ENCODE data around the gene NEIL3.

The NEIL3 gene, protein sequence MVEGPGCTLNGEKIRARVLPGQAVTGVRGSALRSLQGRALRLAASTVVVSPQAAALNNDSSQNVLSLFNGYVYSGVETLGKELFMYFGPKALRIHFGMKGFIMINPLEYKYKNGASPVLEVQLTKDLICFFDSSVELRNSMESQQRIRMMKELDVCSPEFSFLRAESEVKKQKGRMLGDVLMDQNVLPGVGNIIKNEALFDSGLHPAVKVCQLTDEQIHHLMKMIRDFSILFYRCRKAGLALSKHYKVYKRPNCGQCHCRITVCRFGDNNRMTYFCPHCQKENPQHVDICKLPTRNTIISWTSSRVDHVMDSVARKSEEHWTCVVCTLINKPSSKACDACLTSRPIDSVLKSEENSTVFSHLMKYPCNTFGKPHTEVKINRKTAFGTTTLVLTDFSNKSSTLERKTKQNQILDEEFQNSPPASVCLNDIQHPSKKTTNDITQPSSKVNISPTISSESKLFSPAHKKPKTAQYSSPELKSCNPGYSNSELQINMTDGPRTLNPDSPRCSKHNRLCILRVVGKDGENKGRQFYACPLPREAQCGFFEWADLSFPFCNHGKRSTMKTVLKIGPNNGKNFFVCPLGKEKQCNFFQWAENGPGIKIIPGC

GRCh38 chr4:177309522-177310371 lies at the start of gene NEIL3:
Gene NEIL3 (plus strand): TSS chr4:177309874. CDS start chr4:177309954, 80 bp downstream.
- peak in 13 of 14 donors; percentile 24 to 84 (median 68) for DNase-seq

DNA sequence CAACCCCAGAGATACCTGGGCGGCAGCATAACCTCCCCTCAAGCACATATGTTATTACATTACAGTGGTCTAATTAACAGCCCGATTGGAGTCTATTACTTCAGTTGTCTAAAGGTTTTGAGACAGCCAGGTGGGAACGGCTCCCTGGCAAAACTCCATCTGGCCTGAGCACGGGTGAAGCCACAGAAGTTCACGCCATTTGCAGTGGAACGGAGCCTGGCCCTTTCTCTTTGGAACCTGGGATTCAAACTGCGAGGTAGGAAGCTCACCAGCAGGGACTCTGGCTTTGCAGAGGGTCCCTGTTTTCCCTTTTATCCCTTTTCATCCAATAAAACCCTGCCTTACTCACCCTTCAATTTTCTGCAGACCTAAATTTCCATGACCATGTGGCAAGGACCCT lies 45.9 kb upstream of the NEIL3 start:
- peak in 3 of 14 donors; percentile 6 to 80 (median 26) for DNase-seq

- DNase-seq: no peak
Measured at GRCh38 chr4:177264788-177265422, 44.8 kb upstream of the NEIL3 start.

- DNase-seq: no peak
Measured at GRCh38 chr4:177265729-177266128, 43.9 kb upstream of the NEIL3 start.

- DNase-seq: no peak
Measured at GRCh38 chr4:177266506-177266905, 43.2 kb upstream of the NEIL3 start.

- no peak for DNase-seq
Measured at GRCh38 chr4:177267911-177268310, 41.8 kb upstream of the NEIL3 start.

DNA sequence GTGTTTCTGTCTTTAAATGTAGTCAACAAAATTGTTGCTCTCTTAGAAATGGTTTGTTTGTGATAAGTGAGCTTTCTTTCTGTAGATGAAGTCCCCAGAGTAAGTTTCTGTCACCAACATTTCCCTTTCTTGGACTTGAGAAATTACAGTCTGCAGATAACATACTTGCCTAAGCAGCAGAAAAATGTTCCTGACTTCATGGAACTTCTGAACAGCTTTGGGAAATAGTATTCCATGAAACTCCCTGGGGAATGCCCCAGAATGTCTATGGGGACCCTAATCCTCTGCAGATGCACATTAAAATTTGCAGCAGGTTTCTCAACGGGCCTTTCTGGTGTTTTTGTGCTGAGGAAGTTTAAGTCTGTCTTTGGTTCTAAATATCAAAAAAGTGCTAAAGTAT lies 38.6 kb upstream of the NEIL3 start:
- DNase-seq: no peak

DNA sequence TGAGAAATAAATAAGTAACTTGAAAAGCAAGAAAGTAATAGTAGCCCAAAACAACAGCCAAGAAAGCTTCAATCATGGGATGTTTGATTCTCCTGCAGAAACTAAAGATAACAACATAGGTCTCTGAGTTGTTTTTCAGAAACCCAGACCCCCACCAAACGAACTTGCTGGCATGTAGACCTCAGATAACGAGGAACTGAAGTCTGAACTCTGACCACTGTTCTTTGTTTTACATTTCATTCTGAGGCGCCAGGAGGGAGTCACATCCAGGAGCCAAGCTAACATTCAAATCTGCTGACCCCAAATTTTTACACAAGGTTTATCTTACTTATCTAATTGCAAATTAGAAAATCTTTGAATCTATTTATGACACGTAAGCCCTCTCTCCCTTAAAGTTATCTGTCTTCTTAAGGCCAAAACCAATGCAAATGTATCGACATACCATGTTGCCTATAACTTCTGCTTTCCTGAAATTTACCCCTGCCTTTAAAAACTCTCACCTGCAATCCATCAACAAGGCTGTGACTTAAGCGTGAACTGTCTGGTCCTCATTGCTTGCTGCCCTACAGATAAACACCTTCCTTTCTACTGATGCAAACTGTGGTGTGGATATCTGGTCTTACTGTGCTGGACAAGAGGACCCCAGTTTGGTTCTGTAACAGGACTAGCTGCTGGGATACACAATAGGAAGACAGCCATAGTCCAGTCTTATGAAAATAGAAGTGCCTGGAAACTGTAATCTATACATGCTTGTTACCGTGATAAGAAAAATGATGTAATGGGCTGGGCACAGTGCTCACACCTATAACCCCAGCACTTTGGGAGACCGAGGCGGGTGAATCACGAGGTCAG lies 37.5 kb upstream of the NEIL3 start:
- DNase-seq: no peak

GRCh38 chr4:177275999-177276398 lies 33.7 kb upstream of the NEIL3 start:
- no peak for DNase-seq

DNA sequence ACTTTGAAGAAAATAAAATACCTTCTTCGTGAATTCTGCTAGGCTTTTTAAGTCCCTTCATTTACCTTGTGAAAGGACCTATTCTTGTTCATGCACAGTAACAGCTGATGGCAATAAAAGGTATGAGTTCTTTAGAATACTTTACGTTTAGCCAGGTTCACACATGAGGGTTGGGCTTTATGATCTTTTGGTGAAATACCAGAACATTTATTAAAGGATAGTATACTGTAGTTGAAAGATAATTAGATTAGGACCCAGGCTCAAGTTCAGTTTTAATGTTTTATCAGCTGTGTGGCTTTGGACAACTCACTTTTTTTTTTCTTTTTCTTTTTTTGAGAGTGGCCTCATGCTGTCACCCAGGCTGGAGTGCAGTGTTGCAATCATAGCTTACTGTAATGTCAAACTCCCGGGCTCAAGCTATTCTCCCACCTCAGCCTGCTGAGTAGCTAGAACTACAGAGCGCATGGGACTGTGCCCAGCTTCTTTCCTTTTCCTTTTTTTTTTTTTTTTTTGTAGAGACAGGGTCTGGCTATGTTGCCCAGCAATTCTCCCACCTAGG lies 28.2 kb upstream of the NEIL3 start:
- DNase-seq: no peak

GRCh38 chr4:177282284-177282835 lies 27.3 kb upstream of the NEIL3 start:
- DNase-seq: no peak

- no peak for DNase-seq
Measured at GRCh38 chr4:177283167-177283566, 26.5 kb upstream of the NEIL3 start.

- DNase-seq: no peak
Measured at GRCh38 chr4:177285953-177286352, 23.7 kb upstream of the NEIL3 start.

DNA sequence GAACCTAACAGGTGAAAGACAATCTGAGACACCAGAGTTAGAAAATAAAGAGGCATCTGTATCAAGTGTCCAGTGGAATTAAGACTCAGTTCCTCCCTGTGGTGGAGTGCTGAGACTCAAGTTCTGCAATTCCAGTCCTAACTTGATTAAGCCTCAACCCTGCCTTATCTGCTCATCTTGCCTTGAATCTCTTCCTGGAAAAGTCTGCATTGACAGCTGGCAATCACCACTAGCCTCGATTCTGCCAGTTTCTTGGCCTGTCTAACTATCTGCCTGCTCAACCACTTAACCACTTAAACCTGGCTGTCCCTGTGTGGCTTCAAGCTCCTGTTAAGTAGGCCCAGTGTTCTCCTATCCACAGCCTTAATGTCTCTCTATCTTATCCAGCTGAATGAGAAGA lies 22.4 kb upstream of the NEIL3 start:
- DNase-seq: no peak

GRCh38 chr4:177288335-177288734 lies 21.3 kb upstream of the NEIL3 start:
- DNase-seq: no peak

DNA sequence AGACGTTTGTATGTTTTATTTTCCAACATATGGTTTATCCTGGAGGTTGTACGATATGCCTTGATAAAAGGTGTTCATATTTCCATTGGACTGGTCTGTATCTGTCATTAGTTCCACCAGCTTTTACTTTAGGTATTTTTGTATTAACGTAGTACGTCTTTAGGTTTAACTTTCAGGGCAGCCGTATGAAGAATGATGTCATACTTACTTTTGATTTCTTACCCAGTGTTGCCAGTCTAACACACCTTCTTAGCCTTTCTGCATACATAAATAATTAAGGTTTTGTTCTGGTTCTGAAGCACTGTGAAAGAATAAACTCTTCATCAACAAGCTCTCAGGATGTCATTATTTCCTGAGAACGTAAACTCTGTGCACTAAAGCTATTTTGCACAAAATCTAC lies 18.9 kb upstream of the NEIL3 start:
- DNase-seq: no peak

- no peak for DNase-seq
Measured at GRCh38 chr4:177292171-177292570, 17.5 kb upstream of the NEIL3 start.

DNA sequence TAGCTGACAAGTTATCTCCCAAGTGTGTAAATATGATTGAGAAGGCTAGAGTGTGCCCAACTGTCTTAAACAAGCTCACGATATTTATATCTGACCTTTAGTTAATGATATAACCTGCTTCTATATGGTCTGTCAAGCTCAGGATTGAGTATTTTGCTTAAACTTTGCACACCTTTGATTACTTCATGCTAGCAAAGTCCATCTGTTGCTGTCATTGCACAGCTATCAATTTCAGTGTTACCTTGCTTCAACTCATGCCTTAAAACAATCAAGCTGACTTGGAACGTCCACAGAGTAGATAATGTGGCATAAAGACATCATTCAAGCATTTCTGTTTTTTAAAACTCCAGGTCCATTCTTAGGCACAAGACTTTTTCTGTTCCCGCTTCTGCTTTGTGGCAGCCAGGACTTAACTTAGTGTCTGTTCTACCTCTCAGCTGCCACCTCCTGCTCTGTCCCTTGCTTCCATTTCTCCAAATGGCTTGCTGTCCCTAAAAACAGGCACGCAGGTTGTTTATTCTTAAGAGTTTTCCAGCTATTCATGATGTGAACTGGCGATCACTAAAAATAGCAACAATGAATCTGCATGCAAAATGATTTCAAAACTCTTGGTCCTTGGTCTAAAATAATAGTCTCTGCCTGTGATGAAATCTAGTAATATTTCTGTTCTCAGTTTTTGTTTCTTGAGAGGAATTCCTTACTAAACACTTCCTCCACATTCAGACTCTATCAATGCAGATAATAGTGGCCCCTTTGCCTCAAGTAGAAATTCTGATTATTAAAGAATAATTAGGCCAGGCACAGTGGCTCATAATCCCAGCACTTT lies 16.3 kb upstream of the NEIL3 start:
- DNase-seq: no peak

DNA sequence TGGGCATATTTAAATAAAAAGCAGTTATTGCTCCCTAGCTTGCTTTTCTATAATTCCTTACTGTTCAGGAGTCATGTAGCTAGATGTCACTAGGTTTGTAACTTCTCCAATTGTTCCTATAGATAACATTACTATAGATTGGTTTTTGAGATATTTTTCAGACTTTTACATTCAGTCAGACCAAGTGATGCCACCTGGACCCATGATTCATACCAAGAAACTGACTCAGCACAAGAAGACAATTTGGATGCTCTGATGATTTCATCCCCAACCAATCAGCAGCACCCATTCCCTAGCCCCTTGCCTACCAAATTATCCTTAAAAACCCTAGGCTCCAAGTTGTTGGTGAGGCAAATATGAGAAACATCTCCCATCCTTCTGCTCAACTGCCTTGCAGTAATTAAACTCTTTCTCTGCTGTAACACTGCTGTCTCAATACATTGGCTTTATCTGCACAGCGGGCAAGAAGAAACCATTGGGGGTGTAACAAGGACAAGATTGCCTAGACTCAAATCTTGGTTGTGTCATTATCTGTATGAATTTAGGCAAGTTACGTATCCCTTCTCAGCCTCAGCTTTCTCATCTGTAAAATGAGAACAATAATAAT lies 11.8 kb upstream of the NEIL3 start:
- no peak for DNase-seq
